Astrocyte of the spinal cord (primary cell): ENCODE results near the gene GBA2.

ENCODE experiments used
- DNase-seq: peaks from one replicate; pipeline ENCODE4 v3.0.0; 2011; ENCODE audit warnings: low read depth, low spot score
- H3K4me3 ChIP-seq: 2 replicates; pipeline ENCODE4 v1.5.1; 2011; ENCODE audit warnings: low read depth, mild to moderate bottlenecking, low read length, moderate library complexity
- in situ Hi-C: cut with HindIII; loops from 2 replicates; pipeline ENCODE4 v1.10.0; 2017; ENCODE audit warnings: low sequenced_read_pairs
- TF ChIP-seq, protein P1 (sequence below): IDR thresholded peaks from 2 replicates; pipeline ENCODE4 v1.5.1; 2012; ENCODE audit warnings: low read depth, mild to moderate bottlenecking, low read length, inconsistent platforms

The GBA2 gene

DNA sequence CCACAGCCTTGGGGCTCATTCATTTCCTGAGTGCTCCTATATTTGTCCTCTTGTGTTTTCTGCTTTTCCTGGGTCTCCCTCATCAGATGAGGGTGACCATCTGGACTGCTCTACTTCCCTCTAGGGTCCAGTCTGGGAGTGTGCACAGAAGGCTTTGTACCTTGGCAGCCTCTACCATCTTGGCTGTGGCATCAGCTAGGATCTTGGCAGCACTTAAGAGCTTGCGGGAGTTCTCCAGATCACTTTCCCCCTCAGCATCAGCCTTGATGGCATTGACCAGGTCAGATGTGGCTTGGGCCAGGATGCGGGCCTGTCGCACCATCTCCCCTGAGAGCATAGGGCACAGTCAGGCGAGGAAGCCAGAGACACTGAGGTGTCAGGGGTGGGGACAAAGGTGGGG is 32.8 kb downstream of the GBA2 start:
- DNase-seq, result no peak
- in situ Hi-C loops, result no loop called here
- no peak overlapping the region for H3K4me3 ChIP-seq
- TF ChIP-seq, protein P1, sequence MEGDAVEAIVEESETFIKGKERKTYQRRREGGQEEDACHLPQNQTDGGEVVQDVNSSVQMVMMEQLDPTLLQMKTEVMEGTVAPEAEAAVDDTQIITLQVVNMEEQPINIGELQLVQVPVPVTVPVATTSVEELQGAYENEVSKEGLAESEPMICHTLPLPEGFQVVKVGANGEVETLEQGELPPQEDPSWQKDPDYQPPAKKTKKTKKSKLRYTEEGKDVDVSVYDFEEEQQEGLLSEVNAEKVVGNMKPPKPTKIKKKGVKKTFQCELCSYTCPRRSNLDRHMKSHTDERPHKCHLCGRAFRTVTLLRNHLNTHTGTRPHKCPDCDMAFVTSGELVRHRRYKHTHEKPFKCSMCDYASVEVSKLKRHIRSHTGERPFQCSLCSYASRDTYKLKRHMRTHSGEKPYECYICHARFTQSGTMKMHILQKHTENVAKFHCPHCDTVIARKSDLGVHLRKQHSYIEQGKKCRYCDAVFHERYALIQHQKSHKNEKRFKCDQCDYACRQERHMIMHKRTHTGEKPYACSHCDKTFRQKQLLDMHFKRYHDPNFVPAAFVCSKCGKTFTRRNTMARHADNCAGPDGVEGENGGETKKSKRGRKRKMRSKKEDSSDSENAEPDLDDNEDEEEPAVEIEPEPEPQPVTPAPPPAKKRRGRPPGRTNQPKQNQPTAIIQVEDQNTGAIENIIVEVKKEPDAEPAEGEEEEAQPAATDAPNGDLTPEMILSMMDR, result no peak

DNA sequence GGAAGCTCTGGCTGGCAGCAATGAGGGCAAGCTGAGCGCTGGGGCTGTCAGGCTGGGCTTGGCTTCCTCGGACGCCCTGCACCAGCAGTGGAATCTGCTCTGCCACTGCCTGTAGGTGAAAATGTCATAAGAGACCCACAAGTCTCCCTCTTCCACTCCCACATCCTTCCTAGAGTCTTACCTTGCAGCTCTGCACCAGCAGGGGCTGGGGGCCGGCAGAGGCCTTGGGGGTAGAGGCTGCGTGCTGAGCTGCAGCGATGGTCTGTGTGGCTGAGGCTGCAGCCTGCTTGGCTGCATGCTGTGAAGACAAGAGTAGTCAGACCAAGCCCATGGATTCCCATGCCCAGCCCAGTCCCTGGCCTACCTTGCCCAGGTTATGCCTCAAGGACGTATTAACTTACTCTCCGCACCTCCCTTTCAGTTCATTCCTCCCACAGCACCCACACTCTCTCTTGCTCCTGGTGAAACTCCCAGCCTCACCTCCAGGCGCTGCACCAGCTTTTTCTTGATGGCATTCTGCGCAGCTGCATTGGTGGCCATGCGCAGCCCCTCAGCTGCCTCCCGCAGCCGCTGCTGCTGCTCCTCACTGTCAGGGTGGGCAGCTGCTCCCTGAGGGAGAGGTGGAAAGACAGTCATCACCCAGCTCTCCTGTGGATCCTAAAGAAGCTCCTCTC is 34.3 kb downstream of the GBA2 start:
- no peak overlapping the region for H3K4me3 ChIP-seq
- in situ Hi-C loops, result no loop called here
- DNase-seq, result no peak
- TF ChIP-seq, protein P1, result no peak

DNA sequence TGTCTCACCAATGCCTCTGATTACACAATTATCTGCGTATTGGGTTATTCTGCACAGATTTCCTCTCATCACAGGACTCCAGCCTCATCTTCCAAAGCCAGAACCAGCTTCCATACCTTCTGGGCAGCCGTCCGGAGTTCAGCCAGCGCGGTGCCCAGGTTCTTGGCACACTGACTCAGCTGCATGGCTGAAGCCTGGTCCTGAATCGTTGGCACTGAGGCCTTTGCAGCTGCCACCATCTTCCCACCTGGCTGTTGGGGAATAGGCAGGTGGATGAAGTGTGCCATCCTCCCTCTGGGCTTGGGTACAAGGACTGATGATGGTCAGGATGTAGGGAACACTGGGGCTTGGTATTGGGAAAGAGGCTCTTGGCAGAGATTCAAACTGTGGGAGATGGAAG is 34.9 kb downstream of the GBA2 start:
- no peak overlapping the region for H3K4me3 ChIP-seq
- no peak for DNase-seq
- TF ChIP-seq, protein P1, result no peak
- in situ Hi-C loops, result no loop called here

DNA sequence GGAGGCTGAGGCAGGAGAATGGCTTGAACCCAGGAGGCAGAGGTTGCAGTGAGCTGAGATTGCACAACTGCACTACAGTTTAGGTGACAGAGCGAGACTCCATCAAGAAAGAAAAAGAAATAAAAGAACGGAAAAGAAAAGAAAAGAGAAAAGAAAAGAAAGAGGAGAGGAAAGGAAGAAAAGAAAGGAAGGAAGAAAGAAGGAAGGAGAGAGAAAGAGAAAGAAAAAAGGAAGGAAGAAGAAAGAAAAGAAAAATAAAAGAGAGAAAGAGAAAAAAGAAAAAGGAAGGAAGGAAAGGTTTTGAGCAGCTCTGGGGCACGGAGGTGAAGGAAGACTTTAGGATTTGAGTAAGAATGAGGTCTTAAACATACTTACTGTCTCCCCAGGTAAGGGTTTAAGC is 35.5 kb downstream of the GBA2 start:
- in situ Hi-C loops, result no loop called here

DNA sequence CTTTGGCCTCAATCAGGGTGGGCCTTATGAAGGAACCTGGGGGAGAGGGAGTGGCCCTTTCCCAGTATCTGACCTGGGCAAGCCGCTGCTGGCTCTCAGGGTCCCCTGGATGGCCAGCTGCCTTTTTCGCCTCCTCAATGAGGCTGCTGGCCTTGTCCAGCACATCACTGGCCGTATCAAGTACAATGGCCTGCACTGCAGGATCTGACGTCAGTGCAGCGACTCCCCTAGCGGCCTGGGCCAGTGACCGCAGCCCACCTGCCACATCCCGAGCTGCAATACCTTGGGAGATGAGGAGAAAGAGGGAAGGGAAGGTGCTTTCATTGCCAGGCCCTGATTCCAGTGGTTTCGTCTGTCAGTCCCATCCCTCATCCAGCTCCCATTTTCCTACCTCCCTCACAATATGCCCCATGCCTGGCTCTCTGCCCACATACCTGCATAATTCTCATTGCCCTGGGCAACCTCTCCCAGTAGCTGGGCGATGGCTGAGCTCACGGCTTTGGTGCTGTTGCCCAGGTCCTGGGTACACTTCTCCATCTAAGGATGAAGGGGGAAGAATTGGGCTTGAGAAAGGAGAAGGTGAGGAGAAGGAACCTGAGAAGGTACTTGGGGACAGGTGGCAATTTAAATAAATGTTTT is 36.1 kb downstream of the GBA2 start:
- no peak overlapping the region for H3K4me3 ChIP-seq
- no peak for DNase-seq
- TF ChIP-seq, protein P1, result no peak
- in situ Hi-C loops, result no loop called here

More for the DNA sequence above, 35.5 kb downstream of the GBA2 start:
- H3K4me3 ChIP-seq, result no peak overlapping the region
- TF ChIP-seq, protein P1, result no peak
- DNase-seq, result no peak

DNA sequence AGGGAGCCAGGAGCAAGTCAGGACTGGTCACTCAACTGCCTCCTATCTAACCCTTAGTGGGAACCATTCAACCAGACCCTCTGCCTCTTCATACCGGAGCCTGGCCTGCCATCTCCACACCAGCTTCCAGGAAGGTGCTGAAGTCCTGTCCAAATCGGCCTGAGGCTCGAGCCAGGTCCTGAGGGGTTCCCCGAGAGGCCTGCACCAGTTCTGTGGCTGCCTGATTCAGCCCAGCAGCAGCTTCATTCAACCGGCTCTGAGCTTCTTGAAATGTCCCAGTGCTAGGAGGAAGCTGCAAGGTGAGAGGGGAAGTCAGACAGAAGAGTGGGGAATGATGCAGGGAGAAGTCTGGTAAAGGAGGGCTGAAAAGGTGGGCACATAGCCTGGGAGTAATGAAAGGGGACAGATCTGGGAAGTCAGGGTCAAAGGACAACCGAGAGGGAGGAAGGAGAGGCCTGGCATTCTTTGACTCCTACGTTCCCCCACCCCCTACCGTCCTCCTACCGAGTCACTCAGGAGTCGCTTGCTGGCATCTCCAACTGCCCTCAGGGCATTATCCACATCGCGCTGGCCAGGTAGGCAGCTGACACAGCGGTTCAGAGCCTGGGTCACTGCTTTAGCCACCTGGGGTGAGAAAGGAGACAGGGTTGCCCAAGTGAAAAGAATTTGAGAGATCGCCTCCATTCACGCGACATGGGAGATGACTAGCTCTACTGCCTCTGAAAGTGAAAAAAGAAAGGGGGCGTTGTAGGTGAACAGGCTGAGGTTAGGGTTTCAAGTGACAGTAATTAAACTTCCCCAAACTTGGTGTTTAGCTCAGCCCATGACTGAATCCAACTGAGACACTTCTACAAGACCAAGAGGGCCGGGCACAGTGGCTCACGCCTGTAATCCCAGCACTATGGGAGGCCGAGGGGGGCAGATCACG is 37.3 kb downstream of the GBA2 start:
- in situ Hi-C loops, result no loop called here
- TF ChIP-seq, protein P1, result no peak
- no peak for DNase-seq
- no peak overlapping the region for H3K4me3 ChIP-seq
